ENCODE data around the gene GDAP1L1.
A peak's percentile ranks its signal among the peaks of the same experiment; 100 is the strongest.
"Not testable (repeated sequence)": the region's sequence is repeated elsewhere in the genome, so short reads cannot be mapped to it uniquely, and the experiment has no call there.

The GDAP1L1 gene

DNA sequence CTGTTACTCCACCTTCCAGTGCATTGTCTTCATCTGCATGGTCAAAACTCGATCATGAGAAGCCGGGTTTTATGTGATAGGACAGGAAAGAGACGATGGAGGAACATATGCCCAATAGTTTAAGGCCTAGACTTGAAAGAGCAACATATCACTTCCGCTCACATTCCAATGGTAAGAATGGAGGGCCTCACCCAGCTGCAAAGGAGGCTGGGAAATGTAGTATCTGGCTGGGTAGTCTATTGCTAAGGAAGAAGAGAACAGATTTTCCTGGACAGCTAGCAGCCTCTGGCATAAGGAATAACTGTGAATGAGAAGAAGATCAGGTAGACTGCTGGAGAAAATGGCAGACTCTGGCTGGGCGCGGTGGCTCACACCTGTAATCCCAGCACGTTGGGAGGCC is 44.6 kb downstream of the GDAP1L1 start:
- Histone ChIP-seq H3K36me3 (ENCODE audit: insufficient read depth, low read depth, low read length) (no peaks in the 10 kb centered on the region), H3K4me1 (ENCODE audit: insufficient read depth, low read length) (no peaks in the 10 kb centered on the region), H3K9ac (ENCODE audit: low read depth, low read length) (no peak overlapping the region), H3K27ac (ENCODE audit: low read length) (no peak overlapping the region), H3K4me3 (ENCODE audit: low read length) (no peak overlapping the region), H3K9me3 (ENCODE audit: insufficient read depth, low read depth, low read length) (no peaks in the 10 kb centered on the region), H3K27me3 (ENCODE audit: insufficient read depth, low read length) (no peaks in the 10 kb centered on the region)

- Histone ChIP-seq H3K27me3 (ENCODE audit: insufficient read depth, low read length) (no peaks in the 10 kb centered on the region), H3K4me3 (ENCODE audit: low read length) (no peak overlapping the region), H3K4me1 (ENCODE audit: insufficient read depth, low read length) (no peaks in the 10 kb centered on the region), H3K9ac (ENCODE audit: low read depth, low read length) (no peak overlapping the region), H3K36me3 (ENCODE audit: insufficient read depth, low read depth, low read length) (no peaks in the 10 kb centered on the region), H3K27ac (ENCODE audit: low read length) (no peak overlapping the region), H3K9me3 (ENCODE audit: insufficient read depth, low read depth, low read length) (no peaks in the 10 kb centered on the region)
These were observed 48.9 kb downstream of the GDAP1L1 start for GRCh38 chr20:44296011-44296410.

DNA sequence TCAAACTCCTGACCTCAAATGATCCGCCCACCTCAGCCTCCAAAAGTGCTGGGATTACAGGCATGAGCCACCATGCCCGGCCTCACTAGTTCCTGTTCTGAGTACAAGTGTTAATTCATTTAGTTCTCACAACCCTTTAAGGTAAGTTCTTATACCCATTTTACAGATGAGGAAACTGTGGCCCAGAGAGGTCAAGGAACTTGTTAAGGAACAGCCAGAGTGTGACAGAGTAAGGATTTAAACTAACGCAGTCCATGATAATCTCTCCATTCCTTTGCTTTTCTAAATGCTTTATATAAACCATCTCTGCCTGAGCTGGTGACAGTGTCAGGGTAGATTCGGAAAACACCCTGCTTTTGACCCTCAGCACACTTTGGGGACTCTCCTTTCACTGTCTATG is 50.6 kb downstream of the GDAP1L1 start:
- Histone ChIP-seq H3K4me3 (ENCODE audit: low read length) (no peak overlapping the region), H3K36me3 (ENCODE audit: insufficient read depth, low read depth, low read length) (no peaks in the 10 kb centered on the region), H3K27ac (ENCODE audit: low read length) (no peak overlapping the region), H3K27me3 (ENCODE audit: insufficient read depth, low read length) (no peaks in the 10 kb centered on the region), H3K4me1 (ENCODE audit: insufficient read depth, low read length) (no peaks in the 10 kb centered on the region), H3K9me3 (ENCODE audit: insufficient read depth, low read depth, low read length) (no peaks in the 10 kb centered on the region), H3K9ac (ENCODE audit: low read depth, low read length) (no peak overlapping the region)

GRCh38 chr20:44299011-44299535 is 52.0 kb downstream of the GDAP1L1 start:
- H3K9me3 ChIP-seq (ENCODE audit: insufficient read depth, low read depth, low read length); H3K4me3 ChIP-seq (ENCODE audit: low read length); H3K9ac ChIP-seq (ENCODE audit: low read depth, low read length); H3K4me1 ChIP-seq (ENCODE audit: insufficient read depth, low read length); H3K27me3 ChIP-seq (ENCODE audit: insufficient read depth, low read length); H3K36me3 ChIP-seq (ENCODE audit: insufficient read depth, low read depth, low read length); H3K27ac ChIP-seq (ENCODE audit: low read length): not testable (repeated sequence)

DNA sequence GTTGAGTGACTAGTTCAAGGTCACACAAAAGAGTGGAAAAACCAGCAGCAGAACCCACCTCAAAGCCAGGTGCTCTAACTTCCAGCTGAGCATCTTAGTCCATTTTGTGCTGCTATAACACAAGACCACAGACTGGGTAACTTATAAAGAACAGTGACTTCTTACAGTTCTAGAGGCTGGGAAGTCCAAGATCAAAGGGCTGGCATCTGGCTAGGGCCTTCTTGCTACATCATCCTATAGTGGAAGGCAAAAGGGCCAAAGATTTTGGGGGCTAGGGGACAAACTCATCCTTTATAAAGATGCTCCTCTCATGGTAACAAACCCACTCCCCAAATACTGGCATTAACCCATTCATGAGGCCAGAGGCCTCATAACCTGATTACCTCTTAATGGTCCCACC is 54.2 kb downstream of the GDAP1L1 start:
- Histone ChIP-seq H3K9ac (ENCODE audit: low read depth, low read length) (no peak overlapping the region), H3K36me3 (ENCODE audit: insufficient read depth, low read depth, low read length) (no peaks in the 10 kb centered on the region), H3K4me1 (ENCODE audit: insufficient read depth, low read length) (no peaks in the 10 kb centered on the region), H3K27ac (ENCODE audit: low read length) (no peak overlapping the region), H3K27me3 (ENCODE audit: insufficient read depth, low read length) (no peaks in the 10 kb centered on the region), H3K9me3 (ENCODE audit: insufficient read depth, low read depth, low read length) (no peaks in the 10 kb centered on the region), H3K4me3 (ENCODE audit: low read length) (no peak overlapping the region)

- no peaks in the 10 kb centered on the region for H3K27me3 ChIP-seq (ENCODE audit: insufficient read depth, low read length)
- no peaks in the 10 kb centered on the region for H3K9me3 ChIP-seq (ENCODE audit: insufficient read depth, low read depth, low read length)
- no peak overlapping the region for H3K27ac ChIP-seq (ENCODE audit: low read length)
- no peak overlapping the region for H3K9ac ChIP-seq (ENCODE audit: low read depth, low read length)
- H3K4me3 ChIP-seq (ENCODE audit: low read length): no peak overlapping the region
- H3K36me3 ChIP-seq (ENCODE audit: insufficient read depth, low read depth, low read length): no peaks in the 10 kb centered on the region
- no peaks in the 10 kb centered on the region for H3K4me1 ChIP-seq (ENCODE audit: insufficient read depth, low read length)
These were observed 55.0 kb downstream of the GDAP1L1 start for GRCh38 chr20:44302026-44302669.

- Histone ChIP-seq H3K27me3 (ENCODE audit: insufficient read depth, low read length) (no peaks in the 10 kb centered on the region), H3K9me3 (ENCODE audit: insufficient read depth, low read depth, low read length) (no peaks in the 10 kb centered on the region), H3K36me3 (ENCODE audit: insufficient read depth, low read depth, low read length) (no peaks in the 10 kb centered on the region), H3K4me1 (ENCODE audit: insufficient read depth, low read length) (no peaks in the 10 kb centered on the region), H3K9ac (ENCODE audit: low read depth, low read length) (no peak overlapping the region), H3K4me3 (ENCODE audit: low read length) (no peak overlapping the region), H3K27ac (ENCODE audit: low read length) (no peak overlapping the region)
These were observed 55.6 kb downstream of the GDAP1L1 start for GRCh38 chr20:44302736-44303135.

DNA sequence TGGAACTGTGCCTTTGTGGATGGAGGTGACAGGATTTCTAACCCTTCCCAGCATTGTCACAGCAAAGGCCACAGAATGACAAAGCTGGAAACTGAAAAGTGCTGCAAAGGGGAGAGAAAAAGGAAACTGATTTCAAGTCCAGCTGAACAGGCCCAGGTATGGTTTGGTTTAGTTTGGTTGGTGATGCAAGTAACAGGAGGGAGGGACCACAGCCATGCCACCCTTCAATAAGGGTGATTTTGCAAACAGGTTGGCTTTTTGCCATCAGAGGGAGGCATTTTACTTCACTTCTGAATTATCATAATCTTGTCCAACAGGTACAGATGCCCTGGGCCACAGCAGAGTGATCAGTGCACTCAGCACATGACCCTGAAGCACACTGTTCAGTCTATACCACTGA is 57.3 kb downstream of the GDAP1L1 start:
- Histone ChIP-seq H3K27me3 (ENCODE audit: insufficient read depth, low read length) (no peaks in the 10 kb centered on the region), H3K36me3 (ENCODE audit: insufficient read depth, low read depth, low read length) (no peaks in the 10 kb centered on the region), H3K4me1 (ENCODE audit: insufficient read depth, low read length) (no peaks in the 10 kb centered on the region), H3K27ac (ENCODE audit: low read length) (no peak overlapping the region), H3K9ac (ENCODE audit: low read depth, low read length) (no peak overlapping the region), H3K4me3 (ENCODE audit: low read length) (no peak overlapping the region), H3K9me3 (ENCODE audit: insufficient read depth, low read depth, low read length) (no peaks in the 10 kb centered on the region)

DNA sequence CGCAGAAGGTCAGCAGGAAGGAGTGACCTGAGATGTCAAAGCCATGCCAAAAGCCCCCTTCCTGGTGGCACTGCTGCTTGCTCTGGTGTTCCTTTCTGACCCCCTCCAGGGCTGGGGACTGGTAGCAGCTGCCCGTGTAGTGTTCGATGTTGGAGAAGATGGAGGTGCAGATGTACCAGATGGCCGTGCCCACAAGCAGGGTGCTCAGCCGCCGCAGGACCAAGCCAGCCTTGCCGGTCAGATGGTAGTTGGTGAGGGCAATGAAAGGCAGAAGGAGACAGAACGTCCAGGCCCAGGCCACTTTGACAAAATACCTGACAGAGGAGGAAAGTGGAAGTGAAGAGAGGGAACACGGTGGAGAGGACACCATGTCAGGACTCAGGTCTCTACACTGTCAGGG is 59.8 kb downstream of the GDAP1L1 start:
- no peaks in the 10 kb centered on the region for H3K36me3 ChIP-seq (ENCODE audit: insufficient read depth, low read depth, low read length)
- no peak overlapping the region for H3K27ac ChIP-seq (ENCODE audit: low read length)
- H3K9ac ChIP-seq (ENCODE audit: low read depth, low read length): no peak overlapping the region
- no peak overlapping the region for H3K4me3 ChIP-seq (ENCODE audit: low read length)
- no peaks in the 10 kb centered on the region for H3K4me1 ChIP-seq (ENCODE audit: insufficient read depth, low read length)
- H3K27me3 ChIP-seq (ENCODE audit: insufficient read depth, low read length): peaks cover 18% of the 10 kb centered on the region
- H3K9me3 ChIP-seq (ENCODE audit: insufficient read depth, low read depth, low read length): no peaks in the 10 kb centered on the region

DNA sequence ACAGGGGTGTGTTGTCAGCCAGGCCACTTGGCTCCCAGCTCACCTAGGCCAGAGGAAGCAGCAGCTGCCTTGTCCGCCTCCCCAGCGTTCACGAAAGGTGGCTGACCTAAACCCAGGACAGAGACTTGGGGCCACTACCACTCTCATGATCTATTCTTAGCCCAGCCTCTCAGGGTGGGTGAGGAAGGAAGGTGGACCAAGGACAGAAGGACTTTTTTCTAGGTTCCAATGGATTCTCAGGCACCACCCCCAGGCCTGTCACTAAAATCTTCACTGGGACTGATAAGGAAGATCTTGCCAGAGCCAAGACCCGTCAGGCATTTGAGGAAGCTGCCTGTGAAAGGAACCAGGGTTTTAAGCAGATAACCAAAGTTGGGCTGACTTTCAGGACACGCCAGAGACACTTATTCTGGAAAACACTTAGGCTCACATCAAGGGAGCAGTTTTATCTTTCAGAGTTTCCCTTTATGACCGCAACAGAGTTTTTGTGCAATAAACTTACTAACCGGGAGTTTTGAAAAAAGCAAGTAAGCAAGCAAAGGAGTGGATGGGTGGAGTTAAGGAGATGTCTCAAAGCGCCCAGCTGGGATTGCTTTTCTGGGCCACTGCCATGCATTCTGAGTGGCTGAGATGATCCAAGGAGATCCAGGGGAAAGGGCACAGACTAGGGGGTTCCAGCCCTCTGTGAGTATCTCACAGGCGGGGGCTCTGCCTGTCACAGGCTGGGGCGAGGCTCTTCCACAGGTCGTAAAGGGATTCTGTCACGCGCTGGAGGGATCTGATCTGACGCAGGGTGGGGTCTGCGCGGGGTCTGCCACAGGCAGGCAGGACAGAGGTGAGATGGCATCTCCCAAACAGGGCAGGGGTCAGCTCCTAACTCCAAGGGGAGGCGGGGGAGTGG is 62.9 kb downstream of the GDAP1L1 start:
- Histone ChIP-seq H3K36me3 (ENCODE audit: insufficient read depth, low read depth, low read length) (no peaks in the 10 kb centered on the region), H3K4me3 (ENCODE audit: low read length) (peak overlapping the region; percentile 94), H3K27me3 (ENCODE audit: insufficient read depth, low read length) (peaks cover 24% of the 10 kb centered on the region), H3K9me3 (ENCODE audit: insufficient read depth, low read depth, low read length) (no peaks in the 10 kb centered on the region), H3K27ac (ENCODE audit: low read length) (no peak overlapping the region), H3K9ac (ENCODE audit: low read depth, low read length) (peak overlapping the region; percentile 79; the same call in 1 of the 2 replicates), H3K4me1 (ENCODE audit: insufficient read depth, low read length) (no peaks in the 10 kb centered on the region)

DNA sequence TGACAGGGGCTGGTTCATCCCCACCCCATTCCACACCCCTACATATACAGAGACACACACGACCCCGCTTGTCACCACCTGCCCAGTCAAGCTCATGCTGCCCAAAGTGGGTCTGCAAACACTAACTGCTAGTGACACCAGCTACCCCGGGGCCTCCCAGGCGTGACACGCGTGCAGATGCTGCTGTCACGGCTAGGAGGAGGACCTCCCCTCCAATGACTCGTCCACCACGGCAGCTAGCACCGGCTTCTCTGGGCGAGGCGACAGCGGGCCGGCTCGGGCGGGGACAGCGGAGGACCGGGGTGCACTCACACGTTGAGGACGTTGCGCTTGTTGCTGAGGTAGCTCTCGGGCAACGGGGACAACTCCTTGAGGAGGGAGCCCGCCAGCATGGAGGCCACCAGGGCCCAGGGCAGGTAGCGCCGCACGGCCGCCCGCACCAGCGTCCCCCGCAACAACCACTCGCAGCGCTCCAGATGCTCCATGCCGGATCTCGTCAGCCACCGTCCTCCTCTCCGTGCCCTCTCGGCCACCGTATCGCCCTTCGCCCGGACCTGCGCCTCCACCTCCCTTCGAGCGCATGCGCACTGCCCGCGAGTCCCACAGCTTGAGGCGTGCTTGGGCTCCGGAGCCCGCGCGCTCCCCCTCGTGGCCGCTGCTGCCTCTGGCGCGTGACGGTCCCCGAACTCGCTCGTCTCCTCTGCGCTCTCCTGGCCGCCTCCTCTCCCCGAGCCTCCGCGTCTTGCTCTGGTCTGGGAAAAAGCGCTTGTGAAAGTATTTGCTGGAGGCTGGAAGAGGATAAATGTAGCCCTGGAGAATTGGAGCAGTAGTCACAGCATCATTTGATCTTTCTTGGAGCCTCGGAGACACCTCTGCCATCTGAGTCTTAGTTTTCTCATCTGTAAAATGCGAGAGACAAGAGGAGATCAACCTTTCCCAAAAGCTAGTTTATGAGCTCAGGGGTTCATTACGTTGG is 63.8 kb downstream of the GDAP1L1 start, which contains the start of gene FITM2:
Gene FITM2, minus strand, starts transcription at position 539 of the 976 bp plus-strand sequence. Its CDS starts 54 bp downstream, at position 485.
- Histone ChIP-seq H3K4me3 (ENCODE audit: low read length) (peak within 1 kb of the TSS; percentile 94), H3K36me3 (ENCODE audit: insufficient read depth, low read depth, low read length) (no peaks in the 10 kb centered on the region), H3K27me3 (ENCODE audit: insufficient read depth, low read length) (peaks cover 24% of the 10 kb centered on the region), H3K9ac (ENCODE audit: low read depth, low read length) (peak within 1 kb of the TSS; percentile 79; the same call in 1 of the 2 replicates), H3K27ac (ENCODE audit: low read length) (no peak within 1 kb of the TSS), H3K4me1 (ENCODE audit: insufficient read depth, low read length) (no peaks in the 10 kb centered on the region), H3K9me3 (ENCODE audit: insufficient read depth, low read depth, low read length) (no peaks in the 10 kb centered on the region)
